Mesendoderm (in vitro differentiated cells): ENCODE data around the gene DMC1.
A peak's percentile ranks its signal among the peaks of the same experiment; 100 is the strongest.

Experiments
- DNase-seq: peaks from one replicate; pipeline ENCODE4 v3.0.0; 2013
- H2AK5ac ChIP-seq: 2 replicates; pipeline ENCODE4 v1.6.1; 2013; ENCODE audit warnings: low read length, inconsistent platforms
- H2BK120ac ChIP-seq: 2 replicates; pipeline ENCODE4 v1.6.1; 2013; ENCODE audit warnings: low read depth, mild to moderate bottlenecking, low read length, moderate library complexity, mixed read lengths
- H2BK15ac ChIP-seq: replicated peaks from 2 replicates; pipeline ENCODE4 v1.6.1; 2013; ENCODE audit warnings: low read depth, mild to moderate bottlenecking, moderate library complexity
- H2BK5ac ChIP-seq: 2 replicates; pipeline ENCODE4 v1.6.1; 2013; ENCODE audit warnings: low read length, inconsistent platforms
- H3K18ac ChIP-seq: 2 replicates; pipeline ENCODE4 v1.6.1; 2013; ENCODE audit warnings: mild to moderate bottlenecking, low read length, mixed read lengths
- H3K23ac ChIP-seq: one replicate; pipeline ENCODE4 v1.6.1; 2013; ENCODE audit warnings: low read length
- H3K27ac ChIP-seq: 2 replicates; pipeline ENCODE4 v1.5.1; 2013; ENCODE audit warnings: low read depth, mild to moderate bottlenecking, inconsistent platforms, low read length, moderate library complexity
- H3K27me3 ChIP-seq: 2 replicates; pipeline ENCODE4 v1.6.1; 2013; ENCODE audit warnings: low read length, control low read depth, mild to moderate bottlenecking, inconsistent platforms; ENCODE audit not compliant: insufficient read depth, poor library complexity
- H3K36me3 ChIP-seq: 2 replicates; pipeline ENCODE4 v1.6.1; 2013; ENCODE audit warnings: low read length, inconsistent platforms; ENCODE audit not compliant: control insufficient read depth, insufficient read depth
- H3K4ac ChIP-seq: one replicate; pipeline ENCODE4 v1.6.1; 2013; ENCODE audit warnings: low read depth, mild to moderate bottlenecking, low read length, moderate library complexity
- H3K4me1 ChIP-seq: 2 replicates; pipeline ENCODE4 v1.6.1; 2013; ENCODE audit warnings: low read depth, low read length, inconsistent platforms; ENCODE audit not compliant: control insufficient read depth
- H3K4me2 ChIP-seq: 2 replicates; pipeline ENCODE4 v1.6.1; 2013; ENCODE audit warnings: low read length
- H3K4me3 ChIP-seq: 2 replicates; pipeline ENCODE4 v1.5.1; 2013; ENCODE audit warnings: mild to moderate bottlenecking, low read length
- H3K56ac ChIP-seq: one replicate; pipeline ENCODE4 v1.6.1; 2013; ENCODE audit warnings: low read length
- H3K79me1 ChIP-seq: 2 replicates; pipeline ENCODE4 v1.6.1; 2013; ENCODE audit warnings: low read length, inconsistent platforms
- H3K79me2 ChIP-seq: 2 replicates; pipeline ENCODE4 v1.6.1; 2013; ENCODE audit warnings: mild to moderate bottlenecking, low read length; ENCODE audit not compliant: control insufficient read depth, insufficient read depth
- H3K9ac ChIP-seq: 2 replicates; pipeline ENCODE4 v1.6.1; 2013; ENCODE audit warnings: low read length, inconsistent platforms
- H4K5ac ChIP-seq: one replicate; pipeline ENCODE4 v1.6.1; 2013; ENCODE audit warnings: low read length
- H4K8ac ChIP-seq: one replicate; pipeline ENCODE4 v1.6.1; 2013; ENCODE audit warnings: low read depth, mild to moderate bottlenecking, control low read depth, low read length, moderate library complexity
- WGBS: extraction: QIAGEN DNeasy Blood & Tissue Kit; methylation state at CpG from one replicate; pipeline ENCODE4 v1.1.7; 2013; ENCODE audit warnings: low lambda C conversion rate, missing lambda C conversion rate; ENCODE audit not compliant: insufficient coverage; ENCODE audit errors: extremely low coverage; 5-methylcytosine and 5-hydroxymethylcytosine counted together

DMC1 gene

DNA sequence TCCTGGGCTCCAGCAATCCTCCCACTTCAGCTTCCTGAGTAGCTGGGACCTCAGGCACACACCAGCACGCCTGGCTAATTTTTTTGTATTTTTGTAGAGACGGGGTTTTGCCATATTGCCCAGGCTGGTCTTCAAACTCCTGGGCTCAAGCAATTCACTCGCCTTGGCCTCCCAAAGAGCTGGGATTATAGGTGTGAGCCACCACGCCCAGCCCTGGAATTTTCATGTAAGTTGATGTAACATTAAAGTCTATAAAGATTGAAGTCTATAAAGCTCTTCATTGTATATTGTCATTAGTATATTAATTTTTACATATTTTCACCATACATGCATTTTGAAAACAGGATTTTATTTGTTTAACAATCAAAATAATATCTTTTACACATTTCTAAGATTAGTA, 51.4 kb downstream of the DMC1 start:
- Histone ChIP-seq H3K56ac (no peak overlapping the region), H3K27me3 (no peaks in the 10 kb centered on the region), H3K4me2 (no peak overlapping the region), H3K27ac (no peak overlapping the region), H3K36me3 (no peaks in the 10 kb centered on the region), H4K5ac (no peak overlapping the region), H3K4me1 (no peaks in the 10 kb centered on the region), H2BK120ac (no peak overlapping the region), H3K4me3 (no peak overlapping the region), H3K18ac (no peak overlapping the region), H3K4ac (peak overlapping the region; percentile 36), H2AK5ac (no peak overlapping the region), H3K9ac (no peak overlapping the region), H2BK5ac (no peak overlapping the region), H3K79me1 (no peaks in the 10 kb centered on the region), H3K23ac (no peak overlapping the region), H2BK15ac (no peak overlapping the region), H3K79me2 (no peaks in the 10 kb centered on the region), H4K8ac (no peak overlapping the region)
- no peak for DNase-seq
- no CpG with 5 or more reads among the region's 4 CpGs for WGBS

- DNase-seq = peak; percentile 65
- Histone ChIP-seq H3K9ac (no peak overlapping the region), H2BK15ac (no peak overlapping the region), H3K23ac (no peak overlapping the region), H3K27ac (no peak overlapping the region), H3K56ac (no peak overlapping the region), H3K36me3 (no peaks in the 10 kb centered on the region), H3K27me3 (no peaks in the 10 kb centered on the region), H2BK5ac (no peak overlapping the region), H2AK5ac (no peak overlapping the region), H2BK120ac (no peak overlapping the region), H3K79me1 (no peaks in the 10 kb centered on the region), H3K18ac (no peak overlapping the region), H3K4me2 (no peak overlapping the region), H4K5ac (no peak overlapping the region), H3K79me2 (no peaks in the 10 kb centered on the region), H4K8ac (no peak overlapping the region), H3K4me1 (no peaks in the 10 kb centered on the region), H3K4ac (no peak overlapping the region), H3K4me3 (no peak overlapping the region)
- no CpG with 5 or more reads among the region's 1 CpG for WGBS
Measured at GRCh38 chr22:38513063-38513462, 56.9 kb downstream of the DMC1 start.

GRCh38 chr22:38510416-38510970, 59.5 kb downstream of the DMC1 start:
- H2BK15ac ChIP-seq = no peak overlapping the region
- H3K27me3 ChIP-seq = no peaks in the 10 kb centered on the region
- H3K27ac ChIP-seq = no peak overlapping the region
- H3K9ac ChIP-seq = no peak overlapping the region
- H4K5ac ChIP-seq = no peak overlapping the region
- H4K8ac ChIP-seq = no peak overlapping the region
- H3K56ac ChIP-seq = no peak overlapping the region
- H3K4me2 ChIP-seq = no peak overlapping the region
- H3K4ac ChIP-seq = no peak overlapping the region
- peaks cover 6% of the 10 kb centered on the region for H3K79me2 ChIP-seq
- no peak overlapping the region for H2BK5ac ChIP-seq
- no peaks in the 10 kb centered on the region for H3K36me3 ChIP-seq
- WGBS = no CpG with 5 or more reads among the region's 5 CpGs
- DNase-seq = no peak
- no peak overlapping the region for H3K23ac ChIP-seq
- no peak overlapping the region for H3K4me3 ChIP-seq
- no peak overlapping the region for H2AK5ac ChIP-seq
- no peak overlapping the region for H2BK120ac ChIP-seq
- H3K4me1 ChIP-seq = peaks cover 3% of the 10 kb centered on the region
- H3K79me1 ChIP-seq = no peaks in the 10 kb centered on the region
- H3K18ac ChIP-seq = no peak overlapping the region

GRCh38 chr22:38506118-38506962, 63.6 kb downstream of the DMC1 start, which contains the start of gene DDX17:
TSS of gene DDX17 (minus strand) at chr22:38506311.
- peak within 1 kb of the TSS; percentile 95 for H3K4me3 ChIP-seq
- H3K36me3 ChIP-seq = peaks cover 1% of the 10 kb centered on the region
- peaks cover 3% of the 10 kb centered on the region for H3K79me1 ChIP-seq
- H3K27ac ChIP-seq = peak within 1 kb of the TSS; percentile 99
- H4K5ac ChIP-seq = peak within 1 kb of the TSS; percentile 96
- H3K4me2 ChIP-seq = peak within 1 kb of the TSS; percentile 30
- H3K4me1 ChIP-seq = peaks cover 3% of the 10 kb centered on the region
- peak within 1 kb of the TSS; percentile 99 for H3K9ac ChIP-seq
- no peaks in the 10 kb centered on the region for H3K27me3 ChIP-seq
- DNase-seq = peak; percentile 98
- peak within 1 kb of the TSS; percentile 100 for H3K4ac ChIP-seq
- peak within 1 kb of the TSS; percentile 100 for H3K18ac ChIP-seq
- H4K8ac ChIP-seq = peak within 1 kb of the TSS; percentile 97
- no CpG with 5 or more reads among the region's 83 CpGs for WGBS
- peak within 1 kb of the TSS; percentile 98 for H2BK5ac ChIP-seq
- peak within 1 kb of the TSS; percentile 75 for H2BK120ac ChIP-seq
- H3K23ac ChIP-seq = peak within 1 kb of the TSS; percentile 99
- peak within 1 kb of the TSS; percentile 95 for H2AK5ac ChIP-seq
- H2BK15ac ChIP-seq = peak within 1 kb of the TSS; percentile 14
- H3K79me2 ChIP-seq = peaks cover 45% of the 10 kb centered on the region
- peak within 1 kb of the TSS; percentile 100 for H3K56ac ChIP-seq

DNA sequence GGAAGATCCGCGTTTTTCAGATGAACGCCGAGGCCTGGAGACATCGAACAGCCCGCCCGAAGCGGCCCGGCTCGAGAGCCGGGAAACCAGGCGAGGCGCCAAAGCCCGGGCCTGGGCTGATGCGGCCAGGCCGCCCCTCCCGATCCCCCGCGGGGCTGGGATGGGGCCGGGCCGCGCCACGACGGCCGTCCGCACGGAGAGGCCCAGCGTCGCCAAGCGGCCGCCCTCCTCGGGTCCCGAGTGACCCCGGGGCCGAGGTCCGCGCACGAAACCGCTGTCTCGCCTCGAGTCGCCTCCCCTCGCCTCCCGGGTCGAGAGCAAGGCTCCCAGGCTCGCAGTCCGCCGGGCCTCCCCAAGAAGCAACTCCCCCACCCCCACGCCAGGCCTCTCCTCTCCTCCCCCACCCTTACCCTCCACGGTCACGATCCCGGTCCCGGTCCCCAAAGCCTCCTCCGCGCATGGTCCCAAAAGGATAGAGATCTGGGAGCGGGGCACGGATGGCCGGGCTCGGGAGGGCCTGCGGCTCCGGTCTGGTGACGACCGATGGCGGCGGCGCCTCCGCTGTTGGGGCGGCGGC, 64.4 kb downstream of the DMC1 start:
- peak overlapping the region; percentile 98 for H2BK5ac ChIP-seq
- no peaks in the 10 kb centered on the region for H3K27me3 ChIP-seq
- WGBS = no CpG with 5 or more reads among the region's 69 CpGs

More for the DNA sequence above, 64.4 kb downstream of the DMC1 start:
- Histone ChIP-seq H2AK5ac (peak overlapping the region; percentile 95), H3K36me3 (peaks cover 1% of the 10 kb centered on the region), H4K5ac (no peak overlapping the region), H3K23ac (peak overlapping the region; percentile 99), H3K18ac (peak overlapping the region; percentile 100), H3K56ac (peak overlapping the region; percentile 100), H3K79me2 (peaks cover 49% of the 10 kb centered on the region), H3K4me2 (peak overlapping the region; percentile 30), H3K79me1 (peaks cover 3% of the 10 kb centered on the region), H4K8ac (peak overlapping the region; percentile 97), H3K4ac (peak overlapping the region; percentile 100), H3K4me3 (peak overlapping the region; percentile 95), H3K27ac (peak overlapping the region; percentile 97), H3K4me1 (peaks cover 3% of the 10 kb centered on the region), H2BK15ac (no peak overlapping the region), H2BK120ac (peak overlapping the region; percentile 75), H3K9ac (peak overlapping the region; percentile 99)
- peak; percentile 61 for DNase-seq
